ENCODE data around the gene RNF115.
A peak's percentile ranks its signal among the peaks of the same experiment; 100 is the strongest.

DNA sequence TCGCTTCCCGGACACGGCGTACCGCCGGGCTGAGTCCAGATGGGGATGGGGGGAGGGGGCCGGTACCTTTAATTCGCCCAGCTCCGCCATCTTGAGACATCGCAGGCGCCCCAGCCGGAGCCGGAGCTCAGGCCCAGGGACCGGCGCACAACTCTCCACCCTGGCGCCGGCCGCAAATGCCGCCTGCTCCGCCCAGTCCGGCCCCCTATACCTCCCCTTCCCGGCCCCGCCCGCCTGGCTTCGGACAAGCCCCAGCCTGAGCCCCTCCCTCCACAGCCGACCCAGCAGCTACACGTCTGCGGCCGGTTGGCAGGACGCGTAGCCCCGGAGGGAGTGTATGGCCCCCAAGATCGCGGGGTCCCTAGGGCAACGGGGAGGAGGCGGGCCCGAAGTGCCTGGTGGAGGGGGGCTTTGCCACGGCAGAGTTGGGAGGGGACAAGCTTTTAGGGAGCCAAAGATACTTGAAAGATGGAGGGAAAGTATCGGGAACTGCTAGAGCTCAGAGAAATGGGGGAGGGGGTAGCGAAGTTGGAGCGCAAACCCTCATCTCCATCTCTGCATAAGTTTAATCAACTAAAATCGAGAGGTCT, 35.1 kb upstream of the RNF115 start, which contains the start of gene PIAS3:
- TF ChIP-seq, protein P1, sequence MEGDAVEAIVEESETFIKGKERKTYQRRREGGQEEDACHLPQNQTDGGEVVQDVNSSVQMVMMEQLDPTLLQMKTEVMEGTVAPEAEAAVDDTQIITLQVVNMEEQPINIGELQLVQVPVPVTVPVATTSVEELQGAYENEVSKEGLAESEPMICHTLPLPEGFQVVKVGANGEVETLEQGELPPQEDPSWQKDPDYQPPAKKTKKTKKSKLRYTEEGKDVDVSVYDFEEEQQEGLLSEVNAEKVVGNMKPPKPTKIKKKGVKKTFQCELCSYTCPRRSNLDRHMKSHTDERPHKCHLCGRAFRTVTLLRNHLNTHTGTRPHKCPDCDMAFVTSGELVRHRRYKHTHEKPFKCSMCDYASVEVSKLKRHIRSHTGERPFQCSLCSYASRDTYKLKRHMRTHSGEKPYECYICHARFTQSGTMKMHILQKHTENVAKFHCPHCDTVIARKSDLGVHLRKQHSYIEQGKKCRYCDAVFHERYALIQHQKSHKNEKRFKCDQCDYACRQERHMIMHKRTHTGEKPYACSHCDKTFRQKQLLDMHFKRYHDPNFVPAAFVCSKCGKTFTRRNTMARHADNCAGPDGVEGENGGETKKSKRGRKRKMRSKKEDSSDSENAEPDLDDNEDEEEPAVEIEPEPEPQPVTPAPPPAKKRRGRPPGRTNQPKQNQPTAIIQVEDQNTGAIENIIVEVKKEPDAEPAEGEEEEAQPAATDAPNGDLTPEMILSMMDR (IDR thresholded peaks at IDR 0.05), result no peak
- TF ChIP-seq POLR2A (IDR thresholded peaks at IDR 0.05), result peak; percentile 49

All from right lobe of liver (tissue), 4 donors.